Ishikawa (cell line): Measurements from ENCODE around the gene TOMM40L.
A peak's percentile ranks its signal among the peaks of the same experiment; 100 is the strongest.

Experiments
- CEBPB ChIP-seq: IDR thresholded peaks from 2 replicates; pipeline ENCODE4 v1.6.1; 2012
- CREB1 ChIP-seq: IDR thresholded peaks from 2 replicates; pipeline ENCODE4 v1.6.1; 2012; ENCODE audit warnings: low read depth
- EGR1 ChIP-seq: IDR thresholded peaks from 2 replicates; pipeline ENCODE4 v1.6.1; 2012
- EP300 ChIP-seq: IDR thresholded peaks from 2 replicates; pipeline ENCODE4 v1.6.1; 2012; ENCODE audit warnings: borderline replicate concordance
- FOXM1 ChIP-seq: IDR thresholded peaks from 2 replicates; pipeline ENCODE4 v1.6.1; 2012; ENCODE audit warnings: low read depth, borderline replicate concordance
- MAX ChIP-seq: IDR thresholded peaks from 2 replicates; pipeline ENCODE4 v1.6.1; 2012
- NFIC ChIP-seq: IDR thresholded peaks from 2 replicates; pipeline ENCODE4 v1.6.1; 2012
- RAD21 ChIP-seq: IDR thresholded peaks from 2 replicates; pipeline ENCODE4 v1.6.1; 2012; ENCODE audit warnings: low read depth
- TAF1 ChIP-seq: IDR thresholded peaks from 2 replicates; pipeline ENCODE4 v1.6.1; 2012; ENCODE audit warnings: low read depth, mild to moderate bottlenecking
- TCF12 ChIP-seq: IDR thresholded peaks from 2 replicates; pipeline ENCODE4 v1.6.1; 2012; ENCODE audit warnings: low read depth
- TEAD4 ChIP-seq: IDR thresholded peaks from 2 replicates; pipeline ENCODE4 v1.6.1; 2012
- USF1 ChIP-seq: IDR thresholded peaks from 2 replicates; pipeline ENCODE4 v1.6.1; 2012
- YY1 ChIP-seq: IDR thresholded peaks from 2 replicates; pipeline ENCODE4 v1.6.1; 2012; ENCODE audit warnings: low read depth
- ZBTB7A ChIP-seq: IDR thresholded peaks from 2 replicates; pipeline ENCODE4 v1.6.1; 2012; ENCODE audit warnings: low read depth
- TF ChIP-seq, protein P1 (sequence below): IDR thresholded peaks from 2 replicates; pipeline ENCODE4 v1.6.1; 2012; ENCODE audit warnings: low read depth, mild to moderate bottlenecking

The TOMM40L gene

DNA sequence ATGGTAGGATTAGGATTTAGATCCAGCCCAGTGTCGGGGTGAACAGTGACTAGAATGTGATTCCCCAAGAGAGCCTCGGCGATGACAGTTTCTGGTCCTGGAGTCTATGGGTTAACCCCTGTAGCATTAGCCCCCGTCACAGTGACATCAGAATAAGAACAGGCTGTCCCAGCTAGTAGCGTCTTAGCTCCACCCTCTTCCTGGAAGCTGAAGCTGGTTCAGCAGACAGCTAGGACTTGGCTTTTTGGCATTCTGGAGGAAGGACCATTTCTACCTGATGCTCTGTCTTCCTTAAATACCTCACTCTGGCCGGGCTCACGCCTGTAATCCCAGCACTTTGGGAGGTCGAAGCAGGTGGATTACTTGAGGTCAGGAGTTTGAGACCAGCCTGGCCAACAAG is 18.7 kb upstream of the TOMM40L start:
- no peak for TF ChIP-seq NFIC
- TF ChIP-seq RAD21, result no peak
- TF ChIP-seq ZBTB7A, result no peak
- no peak for TF ChIP-seq EGR1
- TF ChIP-seq USF1, result no peak
- no peak for TF ChIP-seq TCF12
- no peak for TF ChIP-seq YY1

DNA sequence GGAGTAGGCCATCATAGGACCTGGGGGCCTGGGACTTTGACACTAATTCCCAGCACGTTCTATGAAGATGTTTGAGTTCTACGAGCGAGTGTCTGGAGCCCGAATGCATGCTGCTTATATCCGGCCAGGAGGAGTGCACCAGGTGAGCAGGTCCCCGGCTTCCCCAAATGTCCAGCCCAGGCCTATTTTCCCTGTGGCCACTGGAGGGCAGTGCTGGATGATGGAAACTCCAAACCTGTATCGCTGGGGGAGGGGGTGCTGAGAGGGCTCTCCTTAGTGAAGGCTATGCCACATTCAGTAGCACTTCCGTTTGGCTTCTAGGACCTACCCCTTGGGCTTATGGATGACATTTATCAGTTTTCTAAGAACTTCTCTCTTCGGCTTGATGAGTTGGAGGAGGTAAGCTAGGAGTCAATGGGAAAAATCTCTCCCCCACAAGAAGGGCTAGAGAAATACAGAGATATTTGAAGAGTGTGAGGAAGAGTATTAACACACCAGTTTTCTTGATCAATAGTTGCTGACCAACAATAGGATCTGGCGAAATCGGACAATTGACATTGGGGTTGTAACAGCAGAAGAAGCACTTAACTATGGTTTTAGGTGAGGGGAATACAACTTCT is 16.0 kb upstream of the TOMM40L start:
- TF ChIP-seq MAX (no peak), CEBPB (no peak), RAD21 (peak; percentile 78), EP300 (no peak)

- TF ChIP-seq CEBPB (no peak), ZBTB7A (no peak), EP300 (no peak), RAD21 (no peak)
Observed at GRCh38 chr1:161214369-161214768, 11.5 kb upstream of the TOMM40L start.

- no peak for TF ChIP-seq EGR1
- TF ChIP-seq YY1, result no peak
- TF ChIP-seq, protein P1, sequence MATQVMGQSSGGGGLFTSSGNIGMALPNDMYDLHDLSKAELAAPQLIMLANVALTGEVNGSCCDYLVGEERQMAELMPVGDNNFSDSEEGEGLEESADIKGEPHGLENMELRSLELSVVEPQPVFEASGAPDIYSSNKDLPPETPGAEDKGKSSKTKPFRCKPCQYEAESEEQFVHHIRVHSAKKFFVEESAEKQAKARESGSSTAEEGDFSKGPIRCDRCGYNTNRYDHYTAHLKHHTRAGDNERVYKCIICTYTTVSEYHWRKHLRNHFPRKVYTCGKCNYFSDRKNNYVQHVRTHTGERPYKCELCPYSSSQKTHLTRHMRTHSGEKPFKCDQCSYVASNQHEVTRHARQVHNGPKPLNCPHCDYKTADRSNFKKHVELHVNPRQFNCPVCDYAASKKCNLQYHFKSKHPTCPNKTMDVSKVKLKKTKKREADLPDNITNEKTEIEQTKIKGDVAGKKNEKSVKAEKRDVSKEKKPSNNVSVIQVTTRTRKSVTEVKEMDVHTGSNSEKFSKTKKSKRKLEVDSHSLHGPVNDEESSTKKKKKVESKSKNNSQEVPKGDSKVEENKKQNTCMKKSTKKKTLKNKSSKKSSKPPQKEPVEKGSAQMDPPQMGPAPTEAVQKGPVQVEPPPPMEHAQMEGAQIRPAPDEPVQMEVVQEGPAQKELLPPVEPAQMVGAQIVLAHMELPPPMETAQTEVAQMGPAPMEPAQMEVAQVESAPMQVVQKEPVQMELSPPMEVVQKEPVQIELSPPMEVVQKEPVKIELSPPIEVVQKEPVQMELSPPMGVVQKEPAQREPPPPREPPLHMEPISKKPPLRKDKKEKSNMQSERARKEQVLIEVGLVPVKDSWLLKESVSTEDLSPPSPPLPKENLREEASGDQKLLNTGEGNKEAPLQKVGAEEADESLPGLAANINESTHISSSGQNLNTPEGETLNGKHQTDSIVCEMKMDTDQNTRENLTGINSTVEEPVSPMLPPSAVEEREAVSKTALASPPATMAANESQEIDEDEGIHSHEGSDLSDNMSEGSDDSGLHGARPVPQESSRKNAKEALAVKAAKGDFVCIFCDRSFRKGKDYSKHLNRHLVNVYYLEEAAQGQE, result no peak
- TF ChIP-seq EP300, result no peak
- TF ChIP-seq TCF12, result no peak
Observed at GRCh38 chr1:161215076-161215475, 10.8 kb upstream of the TOMM40L start, which contains the start of gene FCER1G. FCER1G (plus strand) TSS chr1:161215295; CDS start chr1:161215322, 27 bp downstream.

DNA sequence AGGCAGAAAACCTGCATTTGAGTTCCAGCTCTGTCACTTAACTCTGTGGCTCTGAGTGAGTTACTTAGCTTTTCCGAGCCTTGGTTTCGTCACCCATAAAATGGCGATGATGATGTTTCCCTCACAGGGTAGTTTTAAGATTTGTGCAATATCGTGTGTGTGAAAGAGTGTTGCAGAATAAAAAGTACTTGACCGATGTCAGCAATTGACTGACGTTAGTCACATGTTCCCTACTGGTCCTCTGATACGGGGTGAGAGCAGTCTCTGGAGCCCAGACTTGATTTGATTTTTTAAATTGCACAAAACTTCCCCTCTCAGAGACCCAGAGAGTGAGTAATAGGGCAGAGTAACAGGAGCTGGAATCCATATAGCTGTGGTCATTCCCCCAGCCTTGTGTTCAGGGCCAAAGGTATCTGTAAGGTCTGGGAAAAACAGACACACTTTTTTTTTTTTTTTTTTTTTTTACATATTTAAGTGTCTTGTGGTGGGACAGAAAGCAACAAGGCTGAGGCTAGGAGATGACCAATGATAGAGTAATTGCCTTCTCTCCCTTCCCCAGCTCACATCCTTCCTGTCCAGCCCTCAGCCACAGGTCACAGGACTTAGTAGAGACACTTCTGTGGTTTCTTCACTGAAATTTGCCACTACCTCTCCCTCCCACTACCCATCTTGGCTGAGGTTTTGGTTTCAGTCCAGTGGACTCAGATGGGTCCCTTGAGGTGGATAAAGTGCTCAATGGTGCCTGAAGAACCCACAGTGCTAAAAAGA is 8.7 kb upstream of the TOMM40L start:
- TF ChIP-seq FOXM1, result no peak
- no peak for TF ChIP-seq EP300
- TF ChIP-seq CREB1, result no peak
- no peak for TF ChIP-seq NFIC
- TF ChIP-seq ZBTB7A, result no peak
- TF ChIP-seq YY1, result no peak

DNA sequence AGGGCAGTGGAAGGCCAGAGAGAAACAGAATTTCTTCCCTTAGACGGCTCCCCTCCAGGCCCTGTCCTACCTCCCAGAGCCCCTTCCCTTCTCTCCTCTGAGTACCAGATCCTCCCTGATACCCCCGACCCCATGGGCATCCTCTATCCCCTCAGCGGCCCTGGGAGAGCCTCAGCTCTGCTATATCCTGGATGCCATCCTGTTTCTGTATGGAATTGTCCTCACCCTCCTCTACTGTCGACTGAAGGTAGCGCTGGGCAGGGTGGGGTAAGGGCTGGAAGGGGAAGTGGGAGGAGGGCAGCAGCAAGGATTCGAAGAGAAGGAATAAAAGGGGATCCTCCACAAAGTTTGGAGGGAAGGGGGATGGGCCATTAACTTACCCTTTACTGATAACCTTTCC is 8.0 kb upstream of the TOMM40L start:
- TF ChIP-seq FOXM1, result no peak
- TF ChIP-seq NFIC, result no peak
- no peak for TF ChIP-seq CREB1
- TF ChIP-seq MAX, result no peak
- TF ChIP-seq USF1, result no peak
- TF ChIP-seq EP300, result no peak
- no peak for TF ChIP-seq TAF1
- no peak for TF ChIP-seq YY1
- TF ChIP-seq CEBPB, result no peak
- TF ChIP-seq, protein P1, result no peak
- TF ChIP-seq ZBTB7A, result no peak
- no peak for TF ChIP-seq TEAD4
- TF ChIP-seq TCF12, result no peak
- no peak for TF ChIP-seq RAD21
- TF ChIP-seq EGR1, result no peak
